ENCODE measurements around the gene RFX1.

- TF ChIP-seq CTCF (conservative IDR thresholded peaks at IDR 0.05) (peak; percentile 86), EZH2 (IDR thresholded peaks at IDR 0.05; ENCODE audit: low read depth) (no peak)
Observed at GRCh38 chr19:14031719-14032480, 25.8 kb upstream of the RFX1 start, which contains the start of gene IL27RA.

All from PC-9 (cell line).